Fibroblast of lung (primary cell): Measurements from ENCODE around the gene ACADS. TPM values are rescaled to one million over a fixed set of nuclear protein-coding genes. Genes with fewer than 3 reads are reported as not detected.

ENCODE experiments used
- DNase-seq, 2 donors: peaks; one replicate each; pipeline versions ENCODE4 v3.0.0 to v3.0.0-alpha.2; 2010; ENCODE audit warnings: low read depth in 2 of 2
- H2AFZ ChIP-seq: 2 replicates; pipeline ENCODE4 v1.5.1; 2012; ENCODE audit warnings: low read length, control low read depth, inconsistent platforms
- H3K27ac ChIP-seq: 2 replicates; pipeline ENCODE4 v1.5.1; 2011; ENCODE audit warnings: low read length, control low read depth; ENCODE audit not compliant: insufficient read depth
- H3K27me3 ChIP-seq: 2 replicates; pipeline ENCODE4 v1.5.1; 2011; ENCODE audit warnings: mild to moderate bottlenecking, low read length; ENCODE audit not compliant: control insufficient read depth, insufficient read depth
- H3K36me3 ChIP-seq: 2 replicates; pipeline ENCODE4 v1.5.1; 2011; ENCODE audit warnings: low read length; ENCODE audit not compliant: control insufficient read depth, insufficient read depth
- H3K4me1 ChIP-seq: 2 replicates; pipeline ENCODE4 v1.5.1; 2011; ENCODE audit warnings: low read length; ENCODE audit not compliant: control insufficient read depth, insufficient read depth; ENCODE audit errors: extremely low read depth
- H3K4me2 ChIP-seq: 2 replicates; pipeline ENCODE4 v1.5.1; 2011; ENCODE audit warnings: low read length, control low read depth; ENCODE audit not compliant: insufficient read depth; ENCODE audit errors: extremely low read depth
- H3K4me3 ChIP-seq, 4 experiments: fragments of 200-600 bp in 1 of 4; sonication (generic) in 1 of 4; replicated peaks in 1 of 4; 2 replicates each; pipeline ENCODE4 v1.5.1; 2011 to 2016; ENCODE audit warnings: low read length in 4 of 4, low read depth in 3 of 4, mild to moderate bottlenecking in 3 of 4, control low read depth in 2 of 4, inconsistent platforms in 1 of 4, mixed read lengths in 1 of 4; ENCODE audit not compliant: insufficient read depth in 1 of 4; ENCODE audit errors: control extremely low read depth in 1 of 4
- H3K79me2 ChIP-seq: 2 replicates; pipeline ENCODE4 v1.5.1; 2012; ENCODE audit warnings: mild to moderate bottlenecking, low read length, inconsistent platforms; ENCODE audit not compliant: control insufficient read depth, insufficient read depth
- H3K9ac ChIP-seq: 2 replicates; pipeline ENCODE4 v1.5.1; 2011; ENCODE audit warnings: mild to moderate bottlenecking, low read length, control low read depth; ENCODE audit not compliant: insufficient read depth
- H3K9me3 ChIP-seq: 2 replicates; pipeline ENCODE4 v1.5.1; 2012; ENCODE audit warnings: low read depth, low read length; ENCODE audit not compliant: control insufficient read depth, insufficient read depth
- H4K20me1 ChIP-seq: 2 replicates; pipeline ENCODE4 v1.5.1; 2011; ENCODE audit warnings: low read length; ENCODE audit not compliant: control insufficient read depth, insufficient read depth; ENCODE audit errors: extremely low read depth
- EZH2 ChIP-seq: IDR thresholded peaks from 2 replicates; pipeline ENCODE4 v1.5.1; 2012; ENCODE audit warnings: low read length, control low read depth, mild to moderate bottlenecking; ENCODE audit errors: missing control alignments
- polyA plus RNA-seq, 2 donors: library from polyadenylated mRNA; depleted of rRNA in 1 of 2; stranded (reverse) in 1 of 2; unstranded in 1 of 2; fragments of >200 nt; gene quantifications; 2 replicates each; pipeline ENCODE4 v1.2.1, GENCODE V29; 2011 to 2012; ENCODE audit warnings: missing spikeins in 1 of 2
- total RNA-seq: library from RNA; depleted of rRNA; stranded (reverse); fragments of >200 nt; gene quantifications from 2 replicates; pipeline ENCODE4 v1.2.1, GENCODE V29; 2014
- TF ChIP-seq, protein P1 (sequence below), 2 donors: IDR thresholded peaks in 1 of 2; conservative IDR thresholded peaks in 1 of 2; 1 replicate in 1 of 2; 2 replicates in 1 of 2; pipeline ENCODE4 v1.5.1; 2011 to 2012; ENCODE audit warnings: low read length in 2 of 2, control low read depth in 1 of 2, inconsistent platforms in 1 of 2, low read depth in 1 of 2, mild to moderate bottlenecking in 1 of 2

ACADS gene
- total and polyA plus RNA-seq, 2 donors (not counting 1 experiment from before 2014, with no cell fraction given), result 4.5 to 15.9 TPM

DNA sequence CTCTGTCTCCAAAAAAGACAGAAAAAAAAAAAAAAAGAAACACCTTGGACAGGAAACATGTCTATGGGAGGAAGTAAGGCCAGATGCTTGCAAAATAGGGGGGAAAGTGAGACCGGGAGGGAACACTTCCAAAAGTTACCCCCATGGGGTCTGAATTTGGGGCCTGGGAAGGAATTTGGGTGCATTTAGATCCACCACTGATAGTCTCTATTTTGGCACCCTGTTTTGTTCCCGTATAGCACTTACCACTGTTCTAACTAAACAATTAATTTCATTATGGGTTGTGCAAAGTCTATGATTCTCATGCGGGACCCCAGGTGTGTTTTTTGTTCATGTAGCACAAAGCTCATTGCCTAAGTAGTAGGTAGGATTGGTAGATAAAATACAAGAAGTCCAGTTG lies 40.1 kb upstream of the ACADS start:
- peaks cover 35% of the 10 kb centered on the region for H3K79me2 ChIP-seq
- H3K4me1 ChIP-seq, result peaks cover 5% of the 10 kb centered on the region
- H3K4me2 ChIP-seq, result no peak overlapping the region
- H3K27me3 ChIP-seq, result no peaks in the 10 kb centered on the region
- H3K36me3 ChIP-seq, result no peaks in the 10 kb centered on the region
- no peak overlapping the region for H3K9ac ChIP-seq
- no peak overlapping the region for H2AFZ ChIP-seq
- H3K27ac ChIP-seq, result no peak overlapping the region
- peak overlapping the region in 1 of 4 experiments; percentile 84 for H3K4me3 ChIP-seq
- TF ChIP-seq, protein P1, sequence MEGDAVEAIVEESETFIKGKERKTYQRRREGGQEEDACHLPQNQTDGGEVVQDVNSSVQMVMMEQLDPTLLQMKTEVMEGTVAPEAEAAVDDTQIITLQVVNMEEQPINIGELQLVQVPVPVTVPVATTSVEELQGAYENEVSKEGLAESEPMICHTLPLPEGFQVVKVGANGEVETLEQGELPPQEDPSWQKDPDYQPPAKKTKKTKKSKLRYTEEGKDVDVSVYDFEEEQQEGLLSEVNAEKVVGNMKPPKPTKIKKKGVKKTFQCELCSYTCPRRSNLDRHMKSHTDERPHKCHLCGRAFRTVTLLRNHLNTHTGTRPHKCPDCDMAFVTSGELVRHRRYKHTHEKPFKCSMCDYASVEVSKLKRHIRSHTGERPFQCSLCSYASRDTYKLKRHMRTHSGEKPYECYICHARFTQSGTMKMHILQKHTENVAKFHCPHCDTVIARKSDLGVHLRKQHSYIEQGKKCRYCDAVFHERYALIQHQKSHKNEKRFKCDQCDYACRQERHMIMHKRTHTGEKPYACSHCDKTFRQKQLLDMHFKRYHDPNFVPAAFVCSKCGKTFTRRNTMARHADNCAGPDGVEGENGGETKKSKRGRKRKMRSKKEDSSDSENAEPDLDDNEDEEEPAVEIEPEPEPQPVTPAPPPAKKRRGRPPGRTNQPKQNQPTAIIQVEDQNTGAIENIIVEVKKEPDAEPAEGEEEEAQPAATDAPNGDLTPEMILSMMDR (conservative IDR thresholded peaks at IDR 0.05 in 1 of 2, IDR thresholded peaks at IDR 0.05 in 1 of 2; ENCODE audit: low read depth in 1 of 2, low read length in 2 of 2), result no peak
- no peak for TF ChIP-seq EZH2
- H3K9me3 ChIP-seq, result no peaks in the 10 kb centered on the region
- H4K20me1 ChIP-seq, result no peaks in the 10 kb centered on the region
- no peak for DNase-seq

GRCh38 chr12:120686151-120686689 lies 39.4 kb upstream of the ACADS start:
- Histone ChIP-seq H3K27ac (peak overlapping the region; percentile 80), H3K27me3 (no peaks in the 10 kb centered on the region), H3K4me3 (peak overlapping the region; percentile 52 to 90 (median 76)), H3K4me2 (peak overlapping the region; percentile 73), H3K36me3 (no peaks in the 10 kb centered on the region), H3K79me2 (peaks cover 42% of the 10 kb centered on the region), H4K20me1 (no peaks in the 10 kb centered on the region), H3K9ac (peak overlapping the region; percentile 91), H3K9me3 (no peaks in the 10 kb centered on the region), H3K4me1 (peaks cover 5% of the 10 kb centered on the region), H2AFZ (peak overlapping the region; percentile 76)
- TF ChIP-seq EZH2, result no peak
- TF ChIP-seq, protein P1 (conservative IDR thresholded peaks at IDR 0.05 in 1 of 2, IDR thresholded peaks at IDR 0.05 in 1 of 2; ENCODE audit: low read depth in 1 of 2, low read length in 2 of 2), result no peak
- DNase-seq, result peak; percentile 95 to 97

- Histone ChIP-seq H2AFZ (peak within 1 kb of the TSS; percentile 76), H3K4me2 (peak within 1 kb of the TSS; percentile 89), H3K9me3 (no peaks in the 10 kb centered on the region), H3K9ac (peak within 1 kb of the TSS; percentile 91), H4K20me1 (no peaks in the 10 kb centered on the region), H3K27me3 (no peaks in the 10 kb centered on the region), H3K27ac (peak within 1 kb of the TSS; percentile 80), H3K4me3 (peak within 1 kb of the TSS; percentile 68 to 90 (median 82)), H3K36me3 (no peaks in the 10 kb centered on the region), H3K4me1 (peaks cover 5% of the 10 kb centered on the region), H3K79me2 (peaks cover 46% of the 10 kb centered on the region)
- DNase-seq, result peak; percentile 94 to 98
- TF ChIP-seq EZH2, result no peak
- TF ChIP-seq, protein P1 (conservative IDR thresholded peaks at IDR 0.05 in 1 of 2, IDR thresholded peaks at IDR 0.05 in 1 of 2; ENCODE audit: low read depth in 1 of 2, low read length in 2 of 2), result no peak
Measured at GRCh38 chr12:120686690-120687577, 38.7 kb upstream of the ACADS start, which contains the start of gene MLEC. Gene MLEC, plus strand, starts transcription at chr12:120687149. Its CDS starts 148 bp downstream, at chr12:120687297.
